Measurements from ENCODE around the gene SORCS2. TPM values are rescaled to one million over a fixed set of nuclear protein-coding genes. Genes with fewer than 3 reads are reported as not detected.

Gene SORCS2
- total and polyA plus RNA-seq, 12 donors = 0.67 to 15.5 (median 1.3) TPM

GRCh38 chr4:7253837-7254236 lies 61.5 kb downstream of the SORCS2 start:
- Histone ChIP-seq H3K27me3 (no peaks in the 10 kb centered on the region), H3K36me3 (replicated peaks in 1 of 2) (no peaks in the 10 kb centered on the region), H3K4me1 (replicated peaks in 1 of 2) (no peaks in the 10 kb centered on the region), H3K9me3 (replicated peaks in 1 of 3) (no peaks in the 10 kb centered on the region), H3K4me3 (no peak overlapping the region), H3K27ac (no peak overlapping the region)
- DNase-seq = no peak
- intact Hi-C loops (cut with DNase I) = no loop called here
- WGBS, 4 donors = 75 to 84% (median 80%) methylated on average over 4 of the region's 4 CpGs
- TF ChIP-seq POLR2A (IDR thresholded peaks at IDR 0.05) = no peak
- no peak for TF ChIP-seq CTCF (IDR thresholded peaks at IDR 0.05)

- no peak overlapping the region for H3K27ac ChIP-seq
- TF ChIP-seq POLR2A (IDR thresholded peaks at IDR 0.05) (no peak), CTCF (IDR thresholded peaks at IDR 0.05) (no peak)
- no peaks in the 10 kb centered on the region for H3K27me3 ChIP-seq
- WGBS, 4 donors = 78 to 87% (median 83%) methylated on average over 17 of the region's 17 CpGs
- no peak overlapping the region for H3K4me3 ChIP-seq
- DNase-seq = no peak
- no peaks in the 10 kb centered on the region for H3K4me1 ChIP-seq (replicated peaks in 1 of 2)
- intact Hi-C loops (cut with DNase I) = no loop called here
- H3K9me3 ChIP-seq (replicated peaks in 1 of 3) = no peaks in the 10 kb centered on the region
- H3K36me3 ChIP-seq (replicated peaks in 1 of 2) = no peaks in the 10 kb centered on the region
Measured at GRCh38 chr4:7254736-7255487, 62.6 kb downstream of the SORCS2 start.

- no peaks in the 10 kb centered on the region for H3K36me3 ChIP-seq (replicated peaks in 1 of 2)
- no peaks in the 10 kb centered on the region for H3K27me3 ChIP-seq
- H3K9me3 ChIP-seq (replicated peaks in 1 of 3) = no peaks in the 10 kb centered on the region
- TF ChIP-seq CTCF (IDR thresholded peaks at IDR 0.05) = no peak
- no peak for TF ChIP-seq POLR2A (IDR thresholded peaks at IDR 0.05)
- H3K27ac ChIP-seq = no peak overlapping the region
- intact Hi-C loops (cut with DNase I) = no loop called here
- H3K4me1 ChIP-seq (replicated peaks in 1 of 2) = no peaks in the 10 kb centered on the region
- 83 to 86% (median 85%) methylated on average over 3 to 14 of the region's 14 CpGs for WGBS, 4 donors
- no peak overlapping the region for H3K4me3 ChIP-seq
- DNase-seq = no peak
Measured at GRCh38 chr4:7255488-7255881, 63.1 kb downstream of the SORCS2 start.

- no peak for DNase-seq
- H3K9me3 ChIP-seq (replicated peaks in 1 of 3) = no peaks in the 10 kb centered on the region
- no peak overlapping the region for H3K27ac ChIP-seq
- H3K27me3 ChIP-seq = no peaks in the 10 kb centered on the region
- intact Hi-C loops (cut with DNase I) = no loop called here
- H3K36me3 ChIP-seq (replicated peaks in 1 of 2) = no peaks in the 10 kb centered on the region
- H3K4me3 ChIP-seq = no peak overlapping the region
- 78 to 93% (median 83%) methylated on average over 4 to 6 of the region's 6 CpGs for WGBS, 4 donors
- TF ChIP-seq POLR2A (IDR thresholded peaks at IDR 0.05) (no peak), CTCF (IDR thresholded peaks at IDR 0.05) (no peak)
- H3K4me1 ChIP-seq (replicated peaks in 1 of 2) = no peaks in the 10 kb centered on the region
Measured at GRCh38 chr4:7255996-7256395, 63.7 kb downstream of the SORCS2 start.
